HG02884 (cell line): ENCODE results near the gene HOXD9.

Experiments
- ATAC-seq: cut with Tn5 transposase; IDR thresholded peaks from one replicate; pipeline ENCODE4 v1.9.1; 2021; ENCODE audit warnings: mild to moderate bottlenecking, moderate library complexity; ENCODE audit not compliant: unreplicated experiment

The HOXD9 gene

DNA sequence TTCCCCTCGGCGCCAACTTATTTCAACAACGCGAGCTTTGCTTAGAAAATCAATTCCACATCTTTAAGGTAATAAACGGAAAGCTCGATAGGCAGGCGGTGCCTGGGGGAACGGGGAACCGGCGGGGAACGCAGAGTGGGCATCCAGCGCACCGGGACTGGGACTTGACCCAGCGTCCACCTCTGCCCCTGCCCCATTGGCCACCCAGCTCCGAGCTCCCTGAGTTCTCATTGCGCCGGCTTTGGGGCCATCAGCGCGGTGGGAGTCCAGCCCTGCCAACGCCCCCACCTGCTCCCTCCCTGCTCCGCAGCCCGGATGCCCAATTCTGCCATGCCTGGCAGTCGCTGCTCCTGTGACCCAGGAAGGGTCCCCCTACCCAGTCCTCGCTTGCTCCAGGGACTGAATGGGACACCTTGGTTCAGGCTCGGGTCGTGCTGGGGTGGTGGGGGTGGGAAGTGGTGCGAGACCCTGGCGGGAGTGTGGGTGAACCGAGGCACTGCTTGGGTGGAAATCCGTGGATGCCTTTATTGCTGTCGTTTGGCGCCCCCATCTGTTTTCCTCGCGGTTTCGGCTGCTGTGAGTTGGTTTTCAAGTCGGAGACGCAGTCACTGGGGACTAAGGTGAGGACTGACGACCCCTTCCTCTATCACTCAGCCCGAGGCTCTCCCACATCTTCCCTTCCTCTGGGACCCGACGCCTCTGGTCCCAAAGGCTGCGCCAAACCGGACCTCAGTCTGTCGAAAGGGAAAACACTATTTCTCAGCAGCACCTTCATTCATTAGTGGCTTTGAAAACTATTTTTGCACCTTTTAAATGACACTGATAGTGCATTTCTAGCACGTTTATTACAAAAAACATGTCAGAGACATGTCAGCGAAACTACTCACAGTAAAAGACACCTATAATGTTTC is 36.4 kb upstream of the HOXD9 start:
- no peak for ATAC-seq

DNA sequence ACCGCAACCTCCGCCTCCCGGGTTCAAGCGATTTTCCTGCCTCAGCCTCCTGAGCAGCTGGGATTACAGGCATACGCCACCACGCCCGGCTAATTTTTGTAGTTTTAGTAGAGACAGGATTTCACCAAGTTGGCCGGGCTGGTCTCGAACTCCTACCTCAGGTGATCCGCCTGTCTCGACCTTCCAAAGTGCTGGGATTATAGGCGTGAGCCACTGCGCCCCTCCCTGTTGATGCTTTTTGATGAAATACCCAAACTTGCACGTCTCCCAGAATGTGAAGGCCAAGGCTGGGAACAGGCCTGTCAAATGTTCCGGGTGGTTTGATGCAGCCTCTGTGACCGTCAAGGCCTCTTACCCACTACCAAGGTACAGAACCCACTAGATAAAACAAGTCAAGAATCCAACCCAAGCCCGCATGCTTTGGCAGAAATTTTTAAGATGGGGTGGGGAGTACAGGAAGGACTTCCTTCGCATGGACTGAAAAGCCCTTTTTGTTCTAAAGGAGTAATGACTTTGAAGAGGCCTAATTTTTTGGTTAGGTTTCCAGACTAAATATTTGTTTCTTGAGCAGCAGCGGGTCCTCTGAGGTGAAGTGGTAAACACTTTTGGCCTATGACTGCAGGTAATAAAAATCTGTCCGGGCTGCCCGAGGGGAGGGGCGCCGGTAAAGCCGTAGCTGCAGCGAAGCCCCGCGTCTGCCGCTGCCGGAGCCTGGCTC is 35.0 kb upstream of the HOXD9 start:
- no peak for ATAC-seq

DNA sequence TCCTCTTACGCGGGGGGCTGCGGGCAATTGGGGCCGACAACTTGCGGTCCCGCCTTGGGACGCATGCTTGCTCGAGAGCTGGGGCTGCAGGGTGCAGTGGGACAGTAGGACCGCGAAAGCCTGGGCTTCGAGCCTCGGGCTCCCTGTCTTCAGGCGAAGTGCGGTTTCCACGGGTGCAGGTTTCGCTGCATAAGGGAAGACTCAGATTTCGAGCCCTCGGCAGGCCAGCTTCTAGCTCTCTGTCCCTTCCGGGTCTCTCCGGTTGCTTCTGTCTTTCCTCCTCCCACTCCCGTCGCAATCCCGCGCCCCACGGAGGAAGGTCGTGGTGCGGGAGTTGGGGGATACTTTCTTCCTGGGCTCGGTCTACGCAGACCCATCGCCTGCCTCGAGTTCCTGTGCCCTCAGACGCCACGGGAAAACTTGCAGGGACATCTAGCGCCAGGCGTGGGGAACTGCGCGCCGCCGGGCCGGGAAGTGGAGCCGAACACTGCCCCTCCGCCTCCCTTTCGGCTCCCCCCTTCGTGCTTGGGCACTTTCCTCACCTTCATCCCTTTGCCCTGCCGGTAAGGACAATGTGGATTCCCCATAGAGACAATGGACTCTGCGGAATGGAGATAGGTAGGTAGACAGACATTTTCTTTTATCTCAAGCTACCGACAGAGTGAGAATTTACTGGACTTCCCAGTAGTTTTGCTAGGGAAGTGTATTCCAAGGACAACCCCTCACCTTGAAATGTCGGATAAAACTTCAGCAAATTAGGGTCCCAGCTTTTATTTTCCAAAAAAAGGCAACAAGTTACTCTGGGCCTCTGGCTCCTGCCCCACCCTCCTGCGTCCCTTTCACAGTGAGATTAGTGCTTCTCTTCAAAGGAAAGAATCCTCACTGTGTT is 34.2 kb upstream of the HOXD9 start:
- ATAC-seq: no peak

- no peak for ATAC-seq
These were observed 33.3 kb upstream of the HOXD9 start for GRCh38 chr2:176088937-176089842.

DNA sequence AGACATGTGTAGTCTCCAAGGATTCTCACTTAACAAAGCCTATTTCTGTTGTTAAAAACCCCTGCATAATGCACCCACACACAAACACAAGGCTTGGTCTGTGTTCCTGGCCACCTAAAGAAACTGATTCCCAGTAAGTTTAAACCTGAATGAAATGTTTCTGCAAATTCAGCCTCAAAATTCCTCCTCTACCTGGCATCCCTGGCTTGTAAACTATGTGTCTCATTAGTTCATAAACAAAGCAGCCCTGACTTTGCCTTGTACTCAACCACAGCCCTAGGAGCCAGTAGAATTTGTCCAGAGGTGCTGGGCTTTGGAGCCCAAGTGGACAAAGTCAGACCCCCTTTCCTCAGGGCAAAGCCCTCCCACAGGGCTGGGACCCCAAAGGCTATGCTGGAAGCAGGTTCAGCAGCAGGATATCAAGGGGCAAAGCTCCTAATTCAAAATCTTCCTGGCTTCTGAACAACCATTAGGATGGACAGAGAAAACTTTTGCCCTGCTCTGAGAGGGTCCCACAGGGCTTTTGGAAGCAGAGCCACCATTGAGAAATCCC is 32.6 kb upstream of the HOXD9 start:
- ATAC-seq: no peak

- ATAC-seq: no peak
These were observed 31.7 kb upstream of the HOXD9 start for GRCh38 chr2:176090862-176091261.

DNA sequence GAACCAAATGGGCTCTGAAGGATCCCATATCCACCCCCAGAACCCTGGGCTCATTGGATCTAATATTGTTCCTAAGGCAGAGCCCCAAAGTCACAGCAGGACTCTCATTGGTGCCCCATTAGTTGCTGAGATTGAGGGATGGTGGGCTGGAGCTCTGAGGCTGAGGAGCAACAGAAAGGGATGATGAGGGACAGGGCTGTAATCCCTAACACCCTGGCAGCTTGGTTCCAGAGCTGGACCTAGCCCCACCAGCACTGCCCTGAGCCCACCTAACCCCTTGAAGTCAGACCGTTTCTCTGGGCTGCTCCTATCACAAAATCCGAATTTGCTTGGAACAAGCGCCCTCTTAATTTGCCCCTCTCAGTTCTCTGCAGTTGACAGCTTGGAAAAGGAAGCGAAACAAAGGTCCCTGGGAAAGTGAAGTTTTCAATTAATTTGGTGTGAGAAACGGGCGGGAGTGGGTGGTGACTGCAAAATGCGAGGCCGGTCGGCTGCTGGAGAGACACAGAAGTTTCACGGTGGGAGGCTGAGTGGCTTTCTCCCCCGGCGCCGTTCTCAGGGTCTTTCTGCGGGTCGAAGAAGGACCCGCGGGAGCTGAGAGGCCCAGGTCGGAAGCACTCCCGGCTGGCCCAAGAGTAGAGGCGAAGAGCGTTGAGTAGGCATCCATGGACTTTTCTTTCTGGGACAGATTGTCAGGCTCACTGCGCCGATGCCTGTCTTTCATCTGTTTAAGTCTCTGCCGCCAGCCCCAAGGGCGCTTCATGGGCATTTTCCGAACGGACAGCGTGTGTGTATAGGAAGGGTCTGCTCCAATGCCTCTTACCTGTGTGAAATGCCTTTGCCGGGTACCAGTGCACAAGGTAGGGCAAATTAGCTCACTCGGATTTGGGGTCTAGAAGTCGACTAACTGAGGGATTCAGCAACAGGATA is 30.9 kb upstream of the HOXD9 start:
- no peak for ATAC-seq

- ATAC-seq: no peak
These were observed 30.0 kb upstream of the HOXD9 start, which contains the start of gene HOXD13 for GRCh38 chr2:176092270-176093144. Gene HOXD13, plus strand, starts transcription at chr2:176092721. Its CDS starts 170 bp downstream, at chr2:176092891.

GRCh38 chr2:176093145-176093897 is 29.2 kb upstream of the HOXD9 start:
- ATAC-seq: no peak

DNA sequence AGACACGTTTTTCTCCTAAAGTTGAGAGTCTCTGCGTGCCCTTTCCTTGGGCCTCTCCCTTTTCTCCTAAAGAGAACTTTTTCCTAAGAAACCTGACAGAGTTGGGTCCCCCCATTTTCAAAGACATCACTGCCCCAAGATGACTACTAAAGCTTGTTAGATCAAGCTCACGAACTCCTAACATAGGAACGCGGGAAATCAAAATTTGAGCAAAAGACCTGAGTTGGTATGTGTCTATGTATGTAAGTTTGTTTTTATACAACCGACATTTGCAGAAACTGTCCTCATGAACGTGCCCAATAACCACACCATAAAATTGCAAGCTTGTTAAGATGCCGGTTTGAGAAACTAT is 28.6 kb upstream of the HOXD9 start:
- no peak for ATAC-seq

DNA sequence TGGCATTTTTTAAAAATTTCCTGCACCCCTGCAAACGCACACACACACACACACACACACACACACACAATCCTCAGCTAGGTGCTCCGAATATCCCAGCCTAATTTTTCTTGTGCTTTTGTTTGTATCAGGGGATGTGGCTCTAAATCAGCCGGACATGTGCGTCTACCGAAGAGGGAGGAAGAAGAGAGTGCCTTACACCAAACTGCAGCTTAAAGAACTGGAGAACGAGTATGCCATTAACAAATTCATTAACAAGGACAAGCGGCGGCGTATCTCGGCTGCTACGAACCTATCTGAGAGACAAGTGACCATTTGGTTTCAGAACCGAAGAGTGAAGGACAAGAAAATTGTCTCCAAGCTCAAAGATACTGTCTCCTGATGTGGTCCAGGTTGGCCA is 28.2 kb upstream of the HOXD9 start:
- ATAC-seq: no peak

DNA sequence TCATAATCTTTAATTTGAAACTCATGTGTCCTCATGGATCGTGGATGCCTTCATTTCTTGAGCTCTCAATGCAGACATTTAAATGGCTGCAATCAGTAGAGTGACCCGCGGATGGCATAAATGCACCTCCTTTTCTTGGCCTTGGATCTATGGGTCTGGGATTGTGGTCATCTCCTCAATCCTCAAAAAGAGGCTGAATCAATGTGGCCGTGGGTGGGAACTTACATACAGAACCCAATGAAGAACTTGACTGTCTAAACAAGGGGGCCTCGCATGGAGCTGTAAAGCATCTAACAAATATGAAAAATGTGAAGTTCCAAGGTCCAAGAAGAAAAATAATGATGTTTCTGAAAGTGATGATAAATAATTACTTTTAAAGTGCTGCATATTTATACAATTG is 27.1 kb upstream of the HOXD9 start:
- ATAC-seq: no peak

DNA sequence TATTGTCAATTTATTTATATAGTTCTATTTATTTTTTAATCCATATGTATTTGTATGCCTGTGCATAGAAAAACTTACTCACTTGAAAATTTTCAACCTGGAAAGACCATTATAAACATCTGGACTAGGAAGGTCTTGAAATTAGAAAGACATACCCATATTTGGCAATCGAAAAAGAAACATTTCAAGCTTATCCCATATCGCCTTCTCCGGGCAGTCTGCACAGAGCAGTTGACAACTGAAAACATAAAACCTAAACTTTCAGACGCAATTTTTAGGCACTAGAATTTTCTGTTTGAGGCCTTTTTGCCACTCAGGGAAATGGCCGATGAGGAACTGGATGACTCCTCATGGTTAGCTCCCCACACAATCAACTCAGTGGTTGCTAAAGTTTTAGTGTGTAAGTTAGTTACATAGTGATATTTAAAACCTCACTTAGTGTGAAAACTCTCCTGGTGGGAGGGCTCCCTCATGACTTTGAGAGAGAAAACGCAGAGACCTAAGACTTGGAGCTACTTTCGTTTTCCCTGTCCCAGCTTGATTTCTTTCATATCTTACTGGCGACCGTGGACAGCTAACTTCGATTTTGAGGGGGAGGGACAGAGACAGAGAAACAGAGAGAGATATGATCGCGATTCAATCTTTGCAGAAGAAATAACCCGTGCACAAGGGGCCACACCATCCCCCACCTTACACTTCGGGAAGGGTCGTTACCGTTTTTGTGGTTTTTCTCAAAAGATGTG is 26.1 kb upstream of the HOXD9 start:
- no peak for ATAC-seq

DNA sequence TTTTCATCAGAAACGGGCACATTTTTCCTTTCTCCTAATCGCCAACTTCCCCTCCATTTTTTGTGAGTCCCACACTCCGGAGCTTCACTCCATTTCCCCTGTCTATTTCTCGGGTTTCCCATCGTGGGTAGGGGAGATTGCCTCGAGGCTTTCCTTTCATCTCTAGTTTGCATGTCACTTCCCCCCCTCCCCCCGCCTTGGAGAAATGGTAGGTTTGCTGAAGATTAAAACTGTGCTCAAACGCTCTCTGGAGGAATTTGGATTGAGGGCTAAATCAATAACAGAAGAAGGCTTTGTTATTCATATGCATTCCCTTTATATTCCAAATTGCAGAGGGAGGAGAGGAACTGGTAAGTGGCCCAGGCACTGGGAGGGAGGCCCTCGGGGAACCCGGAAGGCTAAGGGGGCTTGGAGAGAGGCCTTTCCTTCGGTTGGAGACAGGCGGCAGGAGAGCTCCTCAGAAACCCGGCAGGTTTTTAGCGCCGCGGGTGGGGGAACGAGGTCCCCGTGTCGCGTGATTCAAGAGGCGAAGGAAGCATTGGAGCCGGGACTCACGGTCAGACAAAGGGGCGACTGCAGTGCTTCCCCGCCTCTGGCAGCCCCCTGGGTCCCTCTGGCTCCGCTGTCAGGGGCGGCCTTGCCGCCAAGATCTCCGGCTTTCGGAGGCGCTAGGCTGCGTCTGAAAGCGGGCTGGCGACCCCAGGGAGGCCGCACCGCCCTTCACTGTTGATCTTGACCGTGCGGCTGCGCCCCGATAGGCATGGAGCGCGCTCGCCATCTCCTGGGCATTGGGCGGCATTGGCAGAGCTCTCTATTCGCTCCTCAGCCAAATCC is 25.3 kb upstream of the HOXD9 start:
- ATAC-seq: peak; percentile 74

- ATAC-seq: no peak
These were observed 24.6 kb upstream of the HOXD9 start for GRCh38 chr2:176097820-176098365.
